Mesenchymal stem cell (in vitro differentiated cells and primary cell): ENCODE data around the gene PTGES2.
A peak's percentile ranks its signal among the peaks of the same experiment; 100 is the strongest.

Experiments used
- DNase-seq: peaks from one replicate; pipeline ENCODE4 v3.0.0-alpha.2; 2013
- H2AFZ ChIP-seq: one replicate; pipeline ENCODE4 v1.6.1; 2013; ENCODE audit warnings: low read depth, mild to moderate bottlenecking, control low read depth, inconsistent platforms, low read length, moderate library complexity
- H2AK5ac ChIP-seq: 2 replicates; pipeline ENCODE4 v1.6.1; 2013; ENCODE audit warnings: low read length, moderate library complexity, mild to moderate bottlenecking, inconsistent platforms; ENCODE audit not compliant: severe bottlenecking
- H2BK120ac ChIP-seq: one replicate; pipeline ENCODE4 v1.6.1; 2013; ENCODE audit warnings: low read depth, mild to moderate bottlenecking, inconsistent platforms, low read length, moderate library complexity
- H2BK12ac ChIP-seq, 2 experiments: one replicate each; pipeline ENCODE4 v1.6.1; 2013; ENCODE audit warnings: inconsistent platforms in 2 of 2, low read length in 2 of 2, mild to moderate bottlenecking in 2 of 2, moderate library complexity in 2 of 2, control low read depth in 1 of 2
- H2BK15ac ChIP-seq: one replicate; pipeline ENCODE4 v1.6.1; 2013; ENCODE audit warnings: mild to moderate bottlenecking, low read depth, inconsistent platforms; ENCODE audit not compliant: poor library complexity, severe bottlenecking
- H2BK5ac ChIP-seq: 2 replicates; pipeline ENCODE4 v1.6.1; 2013; ENCODE audit warnings: low read depth, mild to moderate bottlenecking, low read length, control low read depth, inconsistent platforms; ENCODE audit not compliant: poor library complexity, severe bottlenecking
- H3K14ac ChIP-seq, 2 experiments: one replicate each; pipeline ENCODE4 v1.6.1; 2013; ENCODE audit warnings: inconsistent platforms in 2 of 2, low read length in 2 of 2, control low read depth in 1 of 2, mild to moderate bottlenecking in 1 of 2, moderate library complexity in 1 of 2
- H3K18ac ChIP-seq, 2 experiments: one replicate each; pipeline ENCODE4 v1.6.1; 2013; ENCODE audit warnings: inconsistent platforms in 2 of 2, low read length in 2 of 2, control low read depth in 1 of 2, low read depth in 1 of 2, mild to moderate bottlenecking in 1 of 2
- H3K23ac ChIP-seq, 2 experiments: one replicate each; pipeline ENCODE4 v1.6.1; 2013; ENCODE audit warnings: inconsistent platforms in 2 of 2, low read length in 2 of 2, mild to moderate bottlenecking in 2 of 2, moderate library complexity in 2 of 2, control low read depth in 1 of 2
- H3K27ac ChIP-seq: 2 replicates; pipeline ENCODE4 v1.5.1; 2013; ENCODE audit warnings: mild to moderate bottlenecking, moderate library complexity, low read length, control low read depth, inconsistent platforms; ENCODE audit not compliant: poor library complexity, severe bottlenecking
- H3K27me3 ChIP-seq, 2 experiments: 2 replicates each; pipeline versions ENCODE4 v1.6.1 to v1.7.0; 2013; ENCODE audit warnings: low read length in 2 of 2, mild to moderate bottlenecking in 2 of 2, moderate library complexity in 2 of 2, control low read depth in 1 of 2, inconsistent platforms in 1 of 2; ENCODE audit not compliant: control insufficient read depth in 1 of 2, insufficient read depth in 1 of 2
- H3K36me3 ChIP-seq, 2 experiments: 2 replicates each; pipeline versions ENCODE4 v1.6.1 to v1.7.0; 2013; ENCODE audit warnings: low read length in 2 of 2, control low read depth in 1 of 2, inconsistent platforms in 1 of 2, low read depth in 1 of 2, mild to moderate bottlenecking in 1 of 2; ENCODE audit not compliant: insufficient read depth in 2 of 2, control insufficient read depth in 1 of 2
- H3K4ac ChIP-seq, 2 experiments: one replicate each; pipeline ENCODE4 v1.6.1; 2013; ENCODE audit warnings: inconsistent platforms in 2 of 2, low read length in 2 of 2, mild to moderate bottlenecking in 2 of 2, moderate library complexity in 2 of 2, control low read depth in 1 of 2, low read depth in 1 of 2
- H3K4me1 ChIP-seq: 2 replicates; pipeline ENCODE4 v1.6.1; 2013; ENCODE audit warnings: low read depth, low read length, control low read depth; ENCODE audit not compliant: control insufficient read depth, insufficient read depth
- H3K4me2 ChIP-seq: 2 replicates; pipeline ENCODE4 v1.6.1; 2013; ENCODE audit warnings: low read length, mild to moderate bottlenecking, inconsistent platforms; ENCODE audit not compliant: poor library complexity, severe bottlenecking
- H3K4me3 ChIP-seq, 2 experiments: 2 replicates each; pipeline versions ENCODE4 v1.5.1 to v1.7.0; 2013; ENCODE audit warnings: low read length in 2 of 2, mild to moderate bottlenecking in 2 of 2, control low read depth in 1 of 2, low read depth in 1 of 2; ENCODE audit not compliant: insufficient read depth in 1 of 2
- H3K79me1 ChIP-seq: replicated peaks from 2 replicates; pipeline ENCODE4 v1.6.1; 2013; ENCODE audit warnings: mild to moderate bottlenecking, control low read depth, low read length, inconsistent platforms; ENCODE audit not compliant: poor library complexity, severe bottlenecking
- H3K9ac ChIP-seq: 2 replicates; pipeline ENCODE4 v1.7.0; 2013; ENCODE audit warnings: mild to moderate bottlenecking, low read length, moderate library complexity
- H3K9me3 ChIP-seq: 2 replicates; pipeline ENCODE4 v1.7.0; 2013; ENCODE audit warnings: mild to moderate bottlenecking, low read length; ENCODE audit not compliant: control insufficient read depth
- H4K8ac ChIP-seq: one replicate; pipeline ENCODE4 v1.6.1; 2013; ENCODE audit warnings: inconsistent platforms, mild to moderate bottlenecking, low read length, moderate library complexity
- H4K91ac ChIP-seq: one replicate; pipeline ENCODE4 v1.6.1; 2013; ENCODE audit warnings: mild to moderate bottlenecking, low read length, inconsistent platforms
- WGBS: methylation state at CpG from one replicate; pipeline ENCODE4 v1.1.7; 2013; ENCODE audit warnings: mixed read lengths; 5-methylcytosine and 5-hydroxymethylcytosine counted together

PTGES2 gene

DNA sequence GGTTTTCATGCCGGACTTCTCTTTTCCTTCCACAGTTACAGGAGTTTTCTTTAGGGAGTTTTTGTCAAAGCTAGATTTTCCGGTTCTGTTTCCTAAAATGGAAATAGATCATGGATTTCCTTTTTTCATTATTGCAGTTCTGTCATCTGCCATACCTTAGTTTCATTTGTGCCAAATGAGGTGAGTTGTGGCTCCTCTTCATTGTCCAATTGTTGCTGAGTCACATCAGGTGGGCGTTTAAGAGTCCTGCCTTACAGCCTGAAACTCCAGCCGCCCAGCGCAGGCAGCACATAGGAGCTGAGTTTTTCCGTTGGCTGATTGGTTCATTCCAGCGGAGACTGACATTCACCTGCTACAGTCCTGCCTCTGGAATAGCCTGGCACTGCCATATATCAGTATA, 45.4 kb downstream of the PTGES2 start:
- peak overlapping the region; percentile 97 for H3K27ac ChIP-seq
- H3K23ac ChIP-seq = no peak overlapping the region
- H3K4me2 ChIP-seq = no peak overlapping the region
- DNase-seq = no peak
- no peaks in the 10 kb centered on the region for H3K9me3 ChIP-seq
- peaks cover 13% of the 10 kb centered on the region for H3K79me1 ChIP-seq
- H3K4me1 ChIP-seq = peaks cover 18% of the 10 kb centered on the region
- H3K4me3 ChIP-seq = no peak overlapping the region
- no peak overlapping the region for H2BK120ac ChIP-seq
- 83% methylated on average over 6 of the region's 7 CpGs for WGBS
- H4K8ac ChIP-seq = no peak overlapping the region
- peak overlapping the region; percentile 86 for H3K9ac ChIP-seq
- H3K14ac ChIP-seq = no peak overlapping the region
- no peaks in the 10 kb centered on the region for H3K27me3 ChIP-seq
- H2BK12ac ChIP-seq = peak overlapping the region in 1 of 2 experiments; percentile 86
- H2AK5ac ChIP-seq = peak overlapping the region; percentile 2
- H2AFZ ChIP-seq = no peak overlapping the region
- H2BK5ac ChIP-seq = no peak overlapping the region
- peak overlapping the region in 1 of 2 experiments; percentile 61 for H3K18ac ChIP-seq
- no peak overlapping the region for H4K91ac ChIP-seq
- peaks cover 0 to 6% of the 10 kb centered on the region in 2 experiments for H3K36me3 ChIP-seq
- peak overlapping the region in 1 of 2 experiments; percentile 54 for H3K4ac ChIP-seq
- no peak overlapping the region for H2BK15ac ChIP-seq

DNA sequence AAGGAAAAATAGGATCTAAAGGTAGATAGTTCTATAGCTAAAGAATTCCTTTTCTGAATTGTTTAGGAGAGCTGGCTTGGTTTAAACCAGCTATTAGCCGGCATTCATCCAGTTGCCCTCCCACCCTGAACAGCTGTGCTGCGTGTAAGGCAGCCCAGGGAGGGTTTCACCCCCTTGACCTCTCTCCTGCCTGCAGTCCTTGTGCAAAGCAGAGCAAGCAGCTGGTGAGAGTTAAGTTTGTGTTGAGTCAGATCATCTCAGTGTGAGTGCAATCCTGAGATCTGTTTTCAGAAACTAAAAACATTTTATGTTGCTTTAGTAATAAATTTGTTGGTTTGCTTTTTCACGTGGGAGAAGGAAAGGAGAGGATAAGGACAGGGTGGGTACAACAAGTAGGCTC, 46.5 kb downstream of the PTGES2 start:
- no peak overlapping the region for H3K23ac ChIP-seq
- WGBS = 0% methylated on average over 3 of the region's 3 CpGs
- peak overlapping the region; percentile 33 for H3K4me2 ChIP-seq
- H3K14ac ChIP-seq = no peak overlapping the region
- H3K27me3 ChIP-seq = no peaks in the 10 kb centered on the region
- H3K79me1 ChIP-seq = peaks cover 16% of the 10 kb centered on the region
- peaks cover 18% of the 10 kb centered on the region for H3K4me1 ChIP-seq
- H3K18ac ChIP-seq = peak overlapping the region; percentile 5 to 76
- H2BK15ac ChIP-seq = no peak overlapping the region
- peak overlapping the region in 1 of 2 experiments; percentile 28 for H2BK12ac ChIP-seq
- peaks cover 0 to 3% of the 10 kb centered on the region in 2 experiments for H3K36me3 ChIP-seq
- DNase-seq = peak; percentile 98
- H2AFZ ChIP-seq = no peak overlapping the region
- H3K4ac ChIP-seq = peak overlapping the region in 1 of 2 experiments; percentile 86
- H4K8ac ChIP-seq = no peak overlapping the region
- H3K9ac ChIP-seq = peak overlapping the region; percentile 86
- no peak overlapping the region for H4K91ac ChIP-seq
- H2AK5ac ChIP-seq = no peak overlapping the region
- H3K9me3 ChIP-seq = no peaks in the 10 kb centered on the region
- H2BK5ac ChIP-seq = no peak overlapping the region
- H3K4me3 ChIP-seq = peak overlapping the region in 1 of 2 experiments; percentile 62
- peak overlapping the region; percentile 97 for H3K27ac ChIP-seq
- no peak overlapping the region for H2BK120ac ChIP-seq

DNA sequence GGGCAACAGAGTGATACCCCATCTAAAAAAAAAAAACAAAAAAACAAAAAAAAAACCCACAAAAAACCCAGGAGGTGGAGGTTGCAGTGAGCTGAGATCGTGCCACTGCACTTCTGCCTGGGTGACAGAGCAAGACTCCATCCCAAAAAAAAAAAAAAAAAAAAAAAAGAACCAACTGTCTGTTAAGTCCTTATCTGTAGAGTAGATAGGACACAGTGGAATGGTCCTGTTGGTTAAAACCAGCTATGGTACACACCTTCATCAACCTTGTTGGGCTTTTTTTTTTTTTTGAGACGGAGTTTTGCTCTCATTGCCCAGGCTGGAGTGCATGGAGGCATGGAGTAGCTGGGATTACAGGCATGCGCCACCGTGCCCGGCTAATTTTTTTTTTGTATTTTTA, 47.3 kb downstream of the PTGES2 start:
- Histone ChIP-seq H2BK120ac (peak overlapping the region; percentile 49), H3K4me1 (peaks cover 18% of the 10 kb centered on the region), H2BK5ac (no peak overlapping the region), H2AFZ (no peak overlapping the region), H3K18ac (no peak overlapping the region), H3K9me3 (no peaks in the 10 kb centered on the region), H2BK12ac (no peak overlapping the region), H3K79me1 (peaks cover 13% of the 10 kb centered on the region), H3K4me2 (no peak overlapping the region), H3K4me3 (no peak overlapping the region), H3K9ac (peak overlapping the region; percentile 86), H3K14ac (no peak overlapping the region), H3K27ac (peak overlapping the region; percentile 97), H3K27me3 (no peaks in the 10 kb centered on the region), H3K36me3 (no peaks in the 10 kb centered on the region), H2BK15ac (no peak overlapping the region), H4K91ac (no peak overlapping the region), H3K4ac (peak overlapping the region in 1 of 2 experiments; percentile 8), H3K23ac (no peak overlapping the region), H4K8ac (no peak overlapping the region), H2AK5ac (no peak overlapping the region)
- no peak for DNase-seq
- WGBS = no CpG with 5 or more reads among the region's 5 CpGs

DNA sequence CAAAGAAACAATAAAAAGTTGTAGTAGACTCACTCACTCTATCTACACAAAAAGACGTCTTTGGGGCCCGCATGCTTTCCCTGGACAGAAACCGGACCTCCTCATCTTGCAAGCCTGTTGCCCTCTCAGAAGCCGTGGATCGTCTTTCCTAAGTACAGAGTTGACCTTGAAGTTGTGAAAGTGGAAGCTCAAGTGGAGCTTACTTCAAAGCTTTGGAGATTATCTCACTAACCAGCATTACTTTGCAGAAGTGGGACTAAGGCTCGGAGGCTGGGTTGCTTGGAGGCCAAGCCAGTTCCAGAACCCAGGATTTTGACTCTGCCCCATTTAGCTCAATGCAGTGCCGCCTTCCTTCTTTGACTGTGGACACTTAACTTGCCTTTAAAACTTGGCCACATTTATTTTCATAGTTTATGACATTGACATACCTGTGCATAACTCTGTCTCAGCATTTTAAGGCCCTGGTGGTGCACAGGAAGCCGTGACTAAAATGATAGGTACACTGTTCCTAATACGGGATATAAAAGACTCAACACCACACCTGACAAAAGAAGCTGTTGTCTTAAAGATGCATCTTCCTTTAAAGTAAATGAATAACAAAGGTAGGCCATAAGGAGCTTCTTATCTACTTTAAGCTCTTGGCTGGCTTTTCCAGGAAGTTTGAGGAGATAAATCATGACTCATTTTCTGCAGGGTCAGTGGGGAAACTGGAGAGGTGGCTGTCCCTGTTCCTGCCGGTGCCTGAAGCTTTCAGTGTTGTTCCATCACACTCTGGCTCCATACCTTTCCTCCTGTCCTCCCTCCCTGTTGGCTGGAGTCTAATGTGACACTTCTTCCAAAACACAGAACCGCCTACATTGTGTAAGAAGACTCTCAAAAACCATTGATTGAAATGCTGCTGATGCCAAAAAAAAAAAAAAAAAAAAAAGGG, 48.8 kb downstream of the PTGES2 start:
- Histone ChIP-seq H2BK15ac (no peak overlapping the region), H3K36me3 (peaks cover 0 to 2% of the 10 kb centered on the region in 2 experiments), H3K9ac (no peak overlapping the region), H3K27me3 (no peaks in the 10 kb centered on the region), H2AK5ac (no peak overlapping the region), H2BK12ac (peak overlapping the region in 1 of 2 experiments; percentile 14), H4K91ac (peak overlapping the region; percentile 14), H3K9me3 (no peaks in the 10 kb centered on the region), H3K4ac (peak overlapping the region in 1 of 2 experiments; percentile 47), H3K4me3 (no peak overlapping the region), H3K23ac (no peak overlapping the region), H2BK5ac (no peak overlapping the region), H3K4me1 (peaks cover 18% of the 10 kb centered on the region), H2BK120ac (no peak overlapping the region), H3K18ac (peak overlapping the region; percentile 46 to 70), H3K79me1 (peaks cover 15% of the 10 kb centered on the region), H3K27ac (peak overlapping the region; percentile 37), H2AFZ (no peak overlapping the region), H3K4me2 (no peak overlapping the region), H4K8ac (no peak overlapping the region), H3K14ac (no peak overlapping the region)
- WGBS = 53% methylated on average over 10 of the region's 11 CpGs
- peak; percentile 88 for DNase-seq
